CD14-positive monocyte (primary cell): ENCODE measurements around the gene NPTX1. TPM values are rescaled to one million over a fixed set of nuclear protein-coding genes. Genes with fewer than 3 reads are reported as not detected.

Experiments
- DNase-seq, 3 donors: peaks; one replicate each; pipeline ENCODE4 v3.0.0-alpha.2; 2011 to 2022
- H2AFZ ChIP-seq: 2 replicates; pipeline ENCODE4 v1.6.0; 2012; ENCODE audit warnings: mild to moderate bottlenecking, low read depth, low read length, inconsistent platforms; ENCODE audit not compliant: insufficient read depth, poor library complexity, severe bottlenecking
- H3K27ac ChIP-seq, 2 donors: 1 replicate in 1 of 2; 2 replicates in 1 of 2; pipeline ENCODE4 v1.5.1; 2012 to 2013; ENCODE audit warnings: low read length in 2 of 2, control low read depth in 1 of 2, inconsistent platforms in 1 of 2, low read depth in 1 of 2, mild to moderate bottlenecking in 1 of 2
- H3K27me3 ChIP-seq, 2 donors: one replicate each; pipeline versions ENCODE4 v1.6.0 to v1.6.1; 2011 to 2013; ENCODE audit warnings: low read length in 2 of 2; ENCODE audit not compliant: control insufficient read depth in 2 of 2, insufficient read depth in 2 of 2
- H3K36me3 ChIP-seq, 2 donors: replicated peaks in 1 of 2; 1 replicate in 1 of 2; 2 replicates in 1 of 2; pipeline versions ENCODE4 v1.5.1 to v1.6.1; 2012 to 2013; ENCODE audit warnings: low read length in 2 of 2, control low read depth in 1 of 2, inconsistent platforms in 1 of 2, mild to moderate bottlenecking in 1 of 2; ENCODE audit not compliant: insufficient read depth in 2 of 2, control insufficient read depth in 1 of 2
- H3K4me1 ChIP-seq, 2 donors: 1 replicate in 1 of 2; 2 replicates in 1 of 2; pipeline versions ENCODE4 v1.5.1 to v1.6.1; 2012 to 2013; ENCODE audit warnings: low read length in 2 of 2, control low read depth in 1 of 2, inconsistent platforms in 1 of 2, mild to moderate bottlenecking in 1 of 2, moderate library complexity in 1 of 2; ENCODE audit not compliant: insufficient read depth in 2 of 2, control insufficient read depth in 1 of 2
- H3K4me2 ChIP-seq: replicated peaks from 2 replicates; pipeline ENCODE3; 2012; ENCODE audit warnings: low read length, moderate library complexity, mild to moderate bottlenecking; ENCODE audit not compliant: poor library complexity, severe bottlenecking; ENCODE audit errors: extremely low read depth
- H3K4me3 ChIP-seq, 3 experiments: fragments of 200-600 bp in 1 of 3; sonication (generic) in 1 of 3; replicated peaks in 1 of 3; 1 replicate in 2 of 3; 2 replicates in 1 of 3; pipeline ENCODE4 v1.5.1; 2011 to 2013; ENCODE audit warnings: low read length in 3 of 3, mild to moderate bottlenecking in 3 of 3, control low read depth in 2 of 3, low read depth in 2 of 3, inconsistent platforms in 1 of 3, moderate library complexity in 1 of 3
- H3K79me2 ChIP-seq: 2 replicates; pipeline ENCODE4 v1.6.0; 2012; ENCODE audit warnings: mild to moderate bottlenecking, control low read depth, inconsistent platforms, low read length, moderate library complexity; ENCODE audit not compliant: insufficient read depth
- H3K9ac ChIP-seq: 2 replicates; pipeline ENCODE4 v1.6.0; 2017; ENCODE audit warnings: low read length, mild to moderate bottlenecking; ENCODE audit not compliant: insufficient read depth, poor library complexity, severe bottlenecking
- H3K9me3 ChIP-seq, 2 donors: replicated peaks in 1 of 2; 1 replicate in 1 of 2; 2 replicates in 1 of 2; pipeline versions ENCODE4 v1.5.1 to v1.6.1; 2012 to 2013; ENCODE audit warnings: low read length in 2 of 2, control low read depth in 1 of 2; ENCODE audit not compliant: control insufficient read depth in 1 of 2, insufficient read depth in 1 of 2
- H4K20me1 ChIP-seq: 2 replicates; pipeline ENCODE4 v1.6.0; 2012; ENCODE audit warnings: mild to moderate bottlenecking, low read length, control low read depth, moderate library complexity; ENCODE audit not compliant: insufficient read depth
- H3K27ac Mint-ChIP-seq, 7 donors: one replicate each; pipeline ENCODE4 v1.8.0; 2020; ENCODE audit warnings: mild to moderate bottlenecking in 7 of 7, mixed read lengths in 7 of 7, moderate library complexity in 6 of 7, inconsistent platforms in 2 of 7
- H3K27me3 Mint-ChIP-seq, 3 donors: one replicate each; pipeline ENCODE4 v1.8.0; 2021 to 2022; ENCODE audit warnings: low read depth in 3 of 3, mild to moderate bottlenecking in 3 of 3, mixed read lengths in 3 of 3, moderate library complexity in 3 of 3, inconsistent platforms in 1 of 3
- H3K36me3 Mint-ChIP-seq, 2 donors: one replicate each; pipeline ENCODE4 v1.8.0; 2020; ENCODE audit warnings: mixed read lengths in 2 of 2, inconsistent platforms in 1 of 2, mild to moderate bottlenecking in 1 of 2
- H3K4me1 Mint-ChIP-seq: one replicate; pipeline ENCODE4 v1.8.0; 2020; ENCODE audit warnings: mild to moderate bottlenecking, mixed read lengths
- H3K4me3 Mint-ChIP-seq, 2 donors: one replicate each; pipeline ENCODE4 v1.8.0; 2020; ENCODE audit warnings: mild to moderate bottlenecking in 2 of 2, mixed read lengths in 2 of 2, moderate library complexity in 1 of 2
- H3K9me3 Mint-ChIP-seq, 7 donors: one replicate each; pipeline ENCODE4 v1.8.0; 2020 to 2022; ENCODE audit warnings: mixed read lengths in 7 of 7, mild to moderate bottlenecking in 6 of 7, moderate library complexity in 6 of 7, inconsistent platforms in 2 of 7
- WGBS: methylation state at CpG from one replicate; pipeline ENCODE4 v1.1.5; 2013; ENCODE audit warnings: missing lambda C conversion rate; ENCODE audit not compliant: insufficient coverage; 5-methylcytosine and 5-hydroxymethylcytosine counted together
- intact Hi-C, 2 donors: fragments of 100-400 bp; cut with micrococcal nuclease; formaldehyde crosslinking; loops; one replicate each; pipeline versions ENCODE4 v1.15.0 to v1.15.1; 2023
- polyA plus RNA-seq, 3 donors: library from polyadenylated mRNA; depleted of rRNA in 1 of 3; unstranded in 2 of 3; stranded (reverse) in 1 of 3; fragments of 300-500 nt in 2 of 3; fragments of >200 nt in 1 of 3; fragmentation: Illumina TruSeq in 2 of 3; gene quantifications; 1 replicate in 2 of 3; 2 replicates in 1 of 3; pipeline ENCODE4 v1.2.3, GENCODE V29; 2012 to 2021
- TF ChIP-seq, protein P1 (sequence below): fragments of 200-600 bp; IDR thresholded peaks from one replicate; pipeline ENCODE4 v1.8.0; 2022; ENCODE audit warnings: antibody characterized with exemption, mild to moderate bottlenecking

NPTX1 gene
- polyA plus RNA-seq, 3 donors, result not detected

DNA sequence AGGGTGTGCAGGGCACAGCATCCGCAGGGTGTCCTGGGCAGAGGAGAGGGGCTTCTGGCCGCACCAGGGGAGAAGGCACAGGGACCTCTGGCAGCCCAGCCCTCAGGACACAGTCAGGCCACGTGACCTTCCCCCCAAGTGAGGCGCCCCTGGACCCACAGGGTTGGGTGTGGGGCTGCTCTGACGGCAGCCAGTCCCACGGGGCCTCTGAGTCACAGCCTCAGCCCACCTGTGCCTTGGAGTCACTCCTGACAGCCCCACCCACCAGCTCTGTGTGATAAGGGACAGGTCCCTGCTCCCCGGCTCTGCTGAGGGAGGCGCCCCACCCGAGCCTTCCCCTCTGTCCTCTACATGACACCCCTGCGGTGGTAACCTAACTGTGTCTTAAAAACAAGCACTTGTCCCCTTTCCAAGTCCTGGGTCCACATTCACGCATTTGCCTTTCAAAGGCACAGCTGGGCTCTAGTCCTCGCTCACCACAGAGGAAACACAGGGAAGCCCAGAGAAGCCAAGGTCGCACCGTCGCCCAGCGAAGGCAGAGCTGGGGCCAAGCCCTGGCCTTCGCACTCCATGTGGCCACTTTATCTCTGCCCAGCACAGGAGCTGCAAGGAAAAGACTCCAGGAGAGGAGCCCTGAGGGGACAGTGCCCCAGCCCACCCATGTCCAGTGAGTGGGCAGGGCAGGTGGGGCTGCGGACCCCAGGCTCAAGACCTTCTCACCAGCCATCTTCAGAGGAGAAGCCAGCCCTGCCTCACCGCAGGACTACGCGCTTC lies 5.1 kb upstream of the NPTX1 start:
- Histone ChIP-seq H3K27ac (no peak overlapping the region), H3K79me2 (no peaks in the 10 kb centered on the region), H3K27me3 (peaks cover 22 to 55% of the 10 kb centered on the region in 2 donors), H3K9ac (no peak overlapping the region), H4K20me1 (no peaks in the 10 kb centered on the region), H3K4me3 (no peak overlapping the region), H2AFZ (no peak overlapping the region), H3K36me3 (no peaks in the 10 kb centered on the region), H3K4me1 (peaks cover 0 to 14% of the 10 kb centered on the region in 2 donors), H3K9me3 (peaks cover 0 to 8% of the 10 kb centered on the region in 2 donors), H3K4me2 (no peak overlapping the region)
- DNase-seq, result no peak
- Mint-ChIP-seq H3K9me3 (peaks cover 0 to 11% (median 1%) of the 10 kb centered on the region in 7 donors), H3K36me3 (no peaks in the 10 kb centered on the region), H3K27me3 (peaks cover 54 to 80% (median 55%) of the 10 kb centered on the region in 3 donors), H3K4me3 (no peak overlapping the region), H3K27ac (no peak overlapping the region), H3K4me1 (no peaks in the 10 kb centered on the region)
- TF ChIP-seq, protein P1, sequence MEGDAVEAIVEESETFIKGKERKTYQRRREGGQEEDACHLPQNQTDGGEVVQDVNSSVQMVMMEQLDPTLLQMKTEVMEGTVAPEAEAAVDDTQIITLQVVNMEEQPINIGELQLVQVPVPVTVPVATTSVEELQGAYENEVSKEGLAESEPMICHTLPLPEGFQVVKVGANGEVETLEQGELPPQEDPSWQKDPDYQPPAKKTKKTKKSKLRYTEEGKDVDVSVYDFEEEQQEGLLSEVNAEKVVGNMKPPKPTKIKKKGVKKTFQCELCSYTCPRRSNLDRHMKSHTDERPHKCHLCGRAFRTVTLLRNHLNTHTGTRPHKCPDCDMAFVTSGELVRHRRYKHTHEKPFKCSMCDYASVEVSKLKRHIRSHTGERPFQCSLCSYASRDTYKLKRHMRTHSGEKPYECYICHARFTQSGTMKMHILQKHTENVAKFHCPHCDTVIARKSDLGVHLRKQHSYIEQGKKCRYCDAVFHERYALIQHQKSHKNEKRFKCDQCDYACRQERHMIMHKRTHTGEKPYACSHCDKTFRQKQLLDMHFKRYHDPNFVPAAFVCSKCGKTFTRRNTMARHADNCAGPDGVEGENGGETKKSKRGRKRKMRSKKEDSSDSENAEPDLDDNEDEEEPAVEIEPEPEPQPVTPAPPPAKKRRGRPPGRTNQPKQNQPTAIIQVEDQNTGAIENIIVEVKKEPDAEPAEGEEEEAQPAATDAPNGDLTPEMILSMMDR, result no peak
- 44% methylated on average over 20 of the region's 21 CpGs for WGBS
- intact Hi-C loops, result no loop called here

DNA sequence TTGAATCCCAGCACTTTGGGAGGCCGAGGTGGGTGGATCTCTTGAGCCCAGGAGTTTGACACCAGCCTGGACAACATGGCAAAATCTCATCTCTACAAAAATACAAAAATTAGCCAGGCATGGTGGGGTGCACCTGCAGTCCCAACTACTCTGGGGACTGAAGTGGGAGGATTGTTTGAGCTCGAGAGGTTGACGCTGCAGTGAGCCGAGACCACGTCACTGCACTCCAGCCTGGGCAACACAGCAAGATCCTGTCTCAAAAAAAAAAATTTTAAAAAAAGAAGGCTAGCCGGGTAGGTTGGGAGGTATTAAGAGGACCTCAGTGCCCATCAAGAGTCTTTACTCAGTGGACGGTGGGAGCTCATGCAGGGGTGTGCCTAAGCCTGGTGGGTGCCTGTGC lies 3.8 kb upstream of the NPTX1 start:
- H3K4me3 ChIP-seq, result no peak overlapping the region
- no peaks in the 10 kb centered on the region for H3K36me3 ChIP-seq
- H3K36me3 Mint-ChIP-seq, result peaks cover 0 to 1% of the 10 kb centered on the region in 2 donors
- H3K79me2 ChIP-seq, result no peaks in the 10 kb centered on the region
- peaks cover 0 to 19% of the 10 kb centered on the region in 2 donors for H3K4me1 ChIP-seq
- no peak overlapping the region for H2AFZ ChIP-seq
- DNase-seq, result no peak
- H3K27ac Mint-ChIP-seq, result no peak overlapping the region
- 91% methylated on average over 6 of the region's 7 CpGs for whole genome bisulfite sequencing
- H4K20me1 ChIP-seq, result no peaks in the 10 kb centered on the region
- no peak overlapping the region for H3K9ac ChIP-seq
- peaks cover 53 to 78% (median 58%) of the 10 kb centered on the region in 3 donors for H3K27me3 Mint-ChIP-seq
- peaks cover 2% of the 10 kb centered on the region for H3K4me1 Mint-ChIP-seq
- H3K27me3 ChIP-seq, result peaks cover 26 to 59% of the 10 kb centered on the region in 2 donors
- intact Hi-C loops, result no loop called here
- H3K27ac ChIP-seq, result no peak overlapping the region
- peak overlapping the region in 1 of 2 donors; percentile 76 for H3K4me3 Mint-ChIP-seq
- no peak overlapping the region for H3K4me2 ChIP-seq
- TF ChIP-seq, protein P1, result no peak
- H3K9me3 Mint-ChIP-seq, result peaks cover 0 to 10% (median 0%) of the 10 kb centered on the region in 7 donors
- H3K9me3 ChIP-seq, result peaks cover 0 to 11% of the 10 kb centered on the region in 2 donors
